Measurements from ENCODE around the gene AMFR. TPM values are rescaled to one million over a fixed set of nuclear protein-coding genes. Genes with fewer than 3 reads are reported as not detected.
A peak's percentile ranks its signal among the peaks of the same experiment; 100 is the strongest.

Gene AMFR
- polyA plus RNA-seq (2012; ENCODE audit: insufficient read length, low read depth) = 65.0 TPM

GRCh38 chr16:56425439-56425832 lies at the start of gene AMFR:
TSS of gene AMFR (minus strand) at chr16:56425545. CDS start at chr16:56425327, 218 bp downstream.
- TF ChIP-seq FOXP2 (optimal IDR thresholded peaks at IDR 0.05; ENCODE audit: borderline replicate concordance, extremely low read depth, extremely low read length, insufficient read depth) (peak; percentile 11), TAF1 (IDR thresholded peaks at IDR 0.05; ENCODE audit: borderline replicate concordance, insufficient read depth, low read length) (0 out of 2 replicates have a peak, but pooled peaks have one; percentile 19), POLR2AphosphoS5 (IDR thresholded peaks at IDR 0.05; ENCODE audit: low read depth, low read length) (no peak), SIN3A (IDR thresholded peaks at IDR 0.05; ENCODE audit: borderline replicate concordance, insufficient read depth, low read length) (no peak)
- TF ChIP-seq, protein P1, sequence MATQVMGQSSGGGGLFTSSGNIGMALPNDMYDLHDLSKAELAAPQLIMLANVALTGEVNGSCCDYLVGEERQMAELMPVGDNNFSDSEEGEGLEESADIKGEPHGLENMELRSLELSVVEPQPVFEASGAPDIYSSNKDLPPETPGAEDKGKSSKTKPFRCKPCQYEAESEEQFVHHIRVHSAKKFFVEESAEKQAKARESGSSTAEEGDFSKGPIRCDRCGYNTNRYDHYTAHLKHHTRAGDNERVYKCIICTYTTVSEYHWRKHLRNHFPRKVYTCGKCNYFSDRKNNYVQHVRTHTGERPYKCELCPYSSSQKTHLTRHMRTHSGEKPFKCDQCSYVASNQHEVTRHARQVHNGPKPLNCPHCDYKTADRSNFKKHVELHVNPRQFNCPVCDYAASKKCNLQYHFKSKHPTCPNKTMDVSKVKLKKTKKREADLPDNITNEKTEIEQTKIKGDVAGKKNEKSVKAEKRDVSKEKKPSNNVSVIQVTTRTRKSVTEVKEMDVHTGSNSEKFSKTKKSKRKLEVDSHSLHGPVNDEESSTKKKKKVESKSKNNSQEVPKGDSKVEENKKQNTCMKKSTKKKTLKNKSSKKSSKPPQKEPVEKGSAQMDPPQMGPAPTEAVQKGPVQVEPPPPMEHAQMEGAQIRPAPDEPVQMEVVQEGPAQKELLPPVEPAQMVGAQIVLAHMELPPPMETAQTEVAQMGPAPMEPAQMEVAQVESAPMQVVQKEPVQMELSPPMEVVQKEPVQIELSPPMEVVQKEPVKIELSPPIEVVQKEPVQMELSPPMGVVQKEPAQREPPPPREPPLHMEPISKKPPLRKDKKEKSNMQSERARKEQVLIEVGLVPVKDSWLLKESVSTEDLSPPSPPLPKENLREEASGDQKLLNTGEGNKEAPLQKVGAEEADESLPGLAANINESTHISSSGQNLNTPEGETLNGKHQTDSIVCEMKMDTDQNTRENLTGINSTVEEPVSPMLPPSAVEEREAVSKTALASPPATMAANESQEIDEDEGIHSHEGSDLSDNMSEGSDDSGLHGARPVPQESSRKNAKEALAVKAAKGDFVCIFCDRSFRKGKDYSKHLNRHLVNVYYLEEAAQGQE (IDR thresholded peaks at IDR 0.05; ENCODE audit: insufficient read depth in 1 of 2, low read depth in 2 of 2, low read length in 2 of 2) = no peak

DNA sequence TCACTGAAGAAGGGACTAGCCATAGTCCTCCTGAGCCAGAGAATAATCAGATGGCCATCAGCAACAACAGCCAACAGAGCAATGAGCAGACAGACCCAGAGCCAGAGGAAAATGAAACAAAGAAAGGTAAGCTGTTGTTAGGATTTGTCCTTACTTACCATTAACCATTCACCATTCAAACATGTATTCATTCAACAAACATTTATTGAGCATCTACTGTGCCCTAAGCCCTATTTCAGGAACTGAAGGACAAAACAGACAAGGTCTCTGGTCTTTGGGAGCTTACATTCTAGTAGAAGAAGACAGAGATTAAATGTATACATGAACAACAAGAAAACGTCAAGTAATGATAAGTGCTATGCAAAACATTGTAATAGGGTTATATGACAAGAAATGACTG lies 45.3 kb upstream of the AMFR start:
- TF ChIP-seq, protein P1 (IDR thresholded peaks at IDR 0.05; ENCODE audit: insufficient read depth in 1 of 2, low read depth in 2 of 2, low read length in 2 of 2) = no peak
- no peak for TF ChIP-seq SIN3A (IDR thresholded peaks at IDR 0.05; ENCODE audit: borderline replicate concordance, insufficient read depth, low read length)
- TF ChIP-seq FOXP2 (optimal IDR thresholded peaks at IDR 0.05; ENCODE audit: borderline replicate concordance, extremely low read depth, extremely low read length, insufficient read depth) = no peak
- no peak for TF ChIP-seq TAF1 (IDR thresholded peaks at IDR 0.05; ENCODE audit: borderline replicate concordance, insufficient read depth, low read length)
- no peak for TF ChIP-seq POLR2AphosphoS5 (IDR thresholded peaks at IDR 0.05; ENCODE audit: low read depth, low read length)

- TF ChIP-seq, protein P1 (IDR thresholded peaks at IDR 0.05; ENCODE audit: insufficient read depth in 1 of 2, low read depth in 2 of 2, low read length in 2 of 2) = no peak
- TF ChIP-seq POLR2AphosphoS5 (IDR thresholded peaks at IDR 0.05; ENCODE audit: low read depth, low read length) (no peak), TAF1 (IDR thresholded peaks at IDR 0.05; ENCODE audit: borderline replicate concordance, insufficient read depth, low read length) (no peak), FOXP2 (optimal IDR thresholded peaks at IDR 0.05; ENCODE audit: borderline replicate concordance, extremely low read depth, extremely low read length, insufficient read depth) (no peak), SIN3A (IDR thresholded peaks at IDR 0.05; ENCODE audit: borderline replicate concordance, insufficient read depth, low read length) (no peak)
Measured at GRCh38 chr16:56470232-56470631, 44.9 kb upstream of the AMFR start.

GRCh38 chr16:56469748-56470147 lies 44.4 kb upstream of the AMFR start:
- TF ChIP-seq TAF1 (IDR thresholded peaks at IDR 0.05; ENCODE audit: borderline replicate concordance, insufficient read depth, low read length) (no peak), FOXP2 (optimal IDR thresholded peaks at IDR 0.05; ENCODE audit: borderline replicate concordance, extremely low read depth, extremely low read length, insufficient read depth) (no peak), POLR2AphosphoS5 (IDR thresholded peaks at IDR 0.05; ENCODE audit: low read depth, low read length) (no peak), SIN3A (IDR thresholded peaks at IDR 0.05; ENCODE audit: borderline replicate concordance, insufficient read depth, low read length) (no peak)
- TF ChIP-seq, protein P1 (IDR thresholded peaks at IDR 0.05; ENCODE audit: insufficient read depth in 1 of 2, low read depth in 2 of 2, low read length in 2 of 2) = no peak

GRCh38 chr16:56468800-56469199 lies 43.5 kb upstream of the AMFR start:
- TF ChIP-seq SIN3A (IDR thresholded peaks at IDR 0.05; ENCODE audit: borderline replicate concordance, insufficient read depth, low read length) (no peak), FOXP2 (optimal IDR thresholded peaks at IDR 0.05; ENCODE audit: borderline replicate concordance, extremely low read depth, extremely low read length, insufficient read depth) (no peak), TAF1 (IDR thresholded peaks at IDR 0.05; ENCODE audit: borderline replicate concordance, insufficient read depth, low read length) (no peak), POLR2AphosphoS5 (IDR thresholded peaks at IDR 0.05; ENCODE audit: low read depth, low read length) (no peak)
- TF ChIP-seq, protein P1 (IDR thresholded peaks at IDR 0.05; ENCODE audit: insufficient read depth in 1 of 2, low read depth in 2 of 2, low read length in 2 of 2) = no peak
